K562 (cell line): ENCODE results near the gene CTSF. TPM values are rescaled to one million over a fixed set of nuclear protein-coding genes. Genes with fewer than 3 reads are reported as not detected.

Experiments used
- BCL6 ChIP-seq: fragments of 250-450 bp; sonication (Bioruptor Pico); IDR thresholded peaks from 2 replicates; pipeline ENCODE4 v1.4.0; 2020
- CBX1 ChIP-seq: sonication (generic); IDR thresholded peaks from 2 replicates; pipeline ENCODE4 v1.6.1; 2016; ENCODE audit warnings: antibody characterized with exemption, low read depth, mild to moderate bottlenecking
- EP300 ChIP-seq: IDR thresholded peaks from 2 replicates; pipeline ENCODE4 v1.6.1; 2012; ENCODE audit warnings: low read length, improper control_type of control experiment
- ESRRA ChIP-seq: fragments of 450-650 bp; IDR thresholded peaks from 2 replicates; pipeline ENCODE4 v1.6.1; 2014; ENCODE audit warnings: low read depth, mild to moderate bottlenecking, moderate library complexity, borderline replicate concordance
- GABPB1 ChIP-seq: sonication (generic); formaldehyde crosslinking; IDR thresholded peaks from 2 replicates; pipeline ENCODE4 v1.8.0; 2022; ENCODE audit warnings: mild to moderate bottlenecking, missing genetic modification reagents
- LARP7 ChIP-seq: fragments of 450-650 bp; IDR thresholded peaks from 2 replicates; pipeline ENCODE4 v1.6.1; 2016
- MEF2D ChIP-seq: conservative IDR thresholded peaks from 2 replicates; pipeline ENCODE4 v1.6.1; 2016; ENCODE audit warnings: low read depth, missing genetic modification characterization, missing compliant biosample characterization
- NFE2 ChIP-seq: IDR thresholded peaks from 2 replicates; pipeline ENCODE4 v1.6.1; 2014; ENCODE audit warnings: antibody characterized with exemption, low read depth
- POLR2AphosphoS5 ChIP-seq: IDR thresholded peaks from 2 replicates; pipeline ENCODE4 v1.6.1; 2011; ENCODE audit warnings: mild to moderate bottlenecking, low read depth, low read length, moderate library complexity; ENCODE audit not compliant: control insufficient read depth, insufficient read depth
- RBM17 ChIP-seq: fragments of 200-400 bp; formaldehyde crosslinking; IDR thresholded peaks from 2 replicates; pipeline ENCODE4 v1.6.1; 2017; ENCODE audit warnings: low read depth, mild to moderate bottlenecking, low read length, borderline replicate concordance
- SPI1 ChIP-seq: IDR thresholded peaks from 2 replicates; pipeline ENCODE4 v1.6.1; 2011; ENCODE audit warnings: low read depth, low read length, control low read depth, borderline replicate concordance
- ZNF121 ChIP-seq: sonication (generic); formaldehyde crosslinking; conservative IDR thresholded peaks from 2 replicates; pipeline ENCODE4 v1.8.0; 2022; ENCODE audit warnings: missing genetic modification reagents
- ZNF165 ChIP-seq: fragments of 250-450 bp; sonication (Bioruptor Pico); IDR thresholded peaks from 2 replicates; pipeline ENCODE4 v1.4.0; 2020; ENCODE audit warnings: borderline replicate concordance
- ZNF197 ChIP-seq: fragments of 200-800 bp; sonication (Bioruptor generic); IDR thresholded peaks from 2 replicates; pipeline ENCODE4 v1.6.1; 2016; ENCODE audit warnings: low read depth, missing genetic modification characterization, missing compliant biosample characterization
- ZNF384 ChIP-seq: IDR thresholded peaks from 2 replicates; pipeline ENCODE4 v1.6.1; 2012; ENCODE audit warnings: low read depth, low read length, improper control_type of control experiment
- ZNF644 ChIP-seq: fragments of 200-800 bp; sonication (Bioruptor generic); IDR thresholded peaks from 2 replicates; pipeline ENCODE4 v1.6.1; 2016; ENCODE audit warnings: low read depth, missing genetic modification characterization, missing compliant biosample characterization
- polyA plus RNA-seq, 8 experiments: library from polyadenylated mRNA; depleted of rRNA in 4 of 8; stranded (reverse) in 5 of 8; unstranded in 3 of 8; fragments of >200 nt; fragmentation: Nextera tagmentation in 2 of 8; fragmentation: Illumina TruSeq in 1 of 8; extraction: Ambion mirVana in 2 of 8; extraction: Trizol in 1 of 8; gene quantifications; 2 replicates each; pipeline versions ENCODE4 v1.2.1 to v1.2.3, GENCODE V29; 2011 to 2014; ENCODE audit warnings: inconsistent platforms in 1 of 8, missing spikeins in 1 of 8
- total RNA-seq, 7 experiments: library from RNA; depleted of rRNA in 6 of 7; stranded (reverse); fragments of >200 nt in 6 of 7; fragmentation: Illumina TruSeq in 2 of 7; extraction: Trizol in 2 of 7; gene quantifications; 2 replicates each; pipeline versions ENCODE4 v1.2.1 to v1.2.3, GENCODE V29; 2011 to 2021; ENCODE audit warnings: low replicate concordance in 1 of 7
- TF ChIP-seq, protein P1 (sequence below): fragments of 450-650 bp; IDR thresholded peaks from 2 replicates; pipeline ENCODE4 v1.6.1; 2016; ENCODE audit warnings: borderline replicate concordance
- TF ChIP-seq, protein P2 (sequence below): fragments of 450-650 bp; IDR thresholded peaks from 2 replicates; pipeline ENCODE4 v1.6.1; 2017; ENCODE audit warnings: mild to moderate bottlenecking, moderate library complexity
- TF ChIP-seq, protein P3 (sequence below), 2 experiments: fragments of 450-650 bp in 1 of 2; sonication (generic) in 1 of 2; formaldehyde crosslinking; conservative IDR thresholded peaks; 2 replicates each; pipeline versions ENCODE4 v1.4.0 to v1.8.1; 2020 to 2022; ENCODE audit warnings: mild to moderate bottlenecking in 1 of 2, missing genetic modification reagents in 1 of 2
- TF ChIP-seq, protein P4 (sequence below): sonication (generic); formaldehyde crosslinking; IDR thresholded peaks from 2 replicates; pipeline ENCODE4 v1.8.0; 2022; ENCODE audit warnings: mild to moderate bottlenecking, missing genetic modification reagents

The CTSF gene
- total and polyA plus RNA-seq, 9 of the 15 experiments (the other 6 are each of a cell fraction or from before 2014, with no cell fraction given): 0.41 to 10.5 (median 3.8) TPM

DNA sequence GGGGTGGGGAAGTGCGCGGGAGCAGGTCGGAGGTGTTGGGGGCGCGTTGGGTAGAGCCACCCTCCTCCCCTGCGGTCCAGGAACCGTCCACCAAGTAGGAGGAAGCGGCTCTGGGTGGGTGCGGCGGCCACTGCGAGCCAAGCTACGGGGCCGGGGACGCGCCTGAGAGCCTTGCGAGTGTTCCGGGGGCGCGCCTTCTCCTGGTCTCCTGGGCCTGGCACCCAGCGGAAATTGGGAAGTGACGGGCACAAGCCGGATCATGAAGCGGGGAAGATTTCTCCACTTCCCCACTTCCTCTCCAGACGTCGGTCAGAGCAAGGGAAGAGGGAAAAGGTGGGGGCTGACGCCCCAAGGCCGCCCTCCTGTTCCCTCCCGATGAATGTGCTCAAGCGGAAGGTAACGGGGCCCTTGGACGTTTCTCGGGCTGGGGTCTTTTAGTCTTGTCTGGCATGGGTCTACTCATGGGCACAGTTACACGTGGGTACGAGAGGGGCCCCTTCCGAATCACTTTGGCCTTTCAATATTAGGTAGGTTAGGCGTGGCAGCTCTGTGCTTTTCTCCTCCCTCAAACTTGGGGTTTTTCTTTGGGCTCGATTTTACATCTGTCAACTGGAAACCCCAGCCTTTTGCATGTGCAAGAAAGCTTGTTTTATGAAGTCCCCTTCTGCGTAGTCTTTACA is 48.9 kb upstream of the CTSF start (continued):
- TF ChIP-seq LARP7: peak; percentile 54; the same call in 1 of the 2 replicates
- TF ChIP-seq ESRRA: no peak
- no peak for TF ChIP-seq ZNF165 (CRISPR knock-in tag)
- peak; percentile 53 for TF ChIP-seq ZNF644
- TF ChIP-seq SPI1: peak; percentile 75
- TF ChIP-seq, protein P1, sequence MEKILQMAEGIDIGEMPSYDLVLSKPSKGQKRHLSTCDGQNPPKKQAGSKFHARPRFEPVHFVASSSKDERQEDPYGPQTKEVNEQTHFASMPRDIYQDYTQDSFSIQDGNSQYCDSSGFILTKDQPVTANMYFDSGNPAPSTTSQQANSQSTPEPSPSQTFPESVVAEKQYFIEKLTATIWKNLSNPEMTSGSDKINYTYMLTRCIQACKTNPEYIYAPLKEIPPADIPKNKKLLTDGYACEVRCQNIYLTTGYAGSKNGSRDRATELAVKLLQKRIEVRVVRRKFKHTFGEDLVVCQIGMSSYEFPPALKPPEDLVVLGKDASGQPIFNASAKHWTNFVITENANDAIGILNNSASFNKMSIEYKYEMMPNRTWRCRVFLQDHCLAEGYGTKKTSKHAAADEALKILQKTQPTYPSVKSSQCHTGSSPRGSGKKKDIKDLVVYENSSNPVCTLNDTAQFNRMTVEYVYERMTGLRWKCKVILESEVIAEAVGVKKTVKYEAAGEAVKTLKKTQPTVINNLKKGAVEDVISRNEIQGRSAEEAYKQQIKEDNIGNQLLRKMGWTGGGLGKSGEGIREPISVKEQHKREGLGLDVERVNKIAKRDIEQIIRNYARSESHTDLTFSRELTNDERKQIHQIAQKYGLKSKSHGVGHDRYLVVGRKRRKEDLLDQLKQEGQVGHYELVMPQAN: peak; percentile 8; the same call in 1 of the 2 replicates
- no peak for TF ChIP-seq BCL6 (CRISPR knock-in tag)
- TF ChIP-seq, protein P2, sequence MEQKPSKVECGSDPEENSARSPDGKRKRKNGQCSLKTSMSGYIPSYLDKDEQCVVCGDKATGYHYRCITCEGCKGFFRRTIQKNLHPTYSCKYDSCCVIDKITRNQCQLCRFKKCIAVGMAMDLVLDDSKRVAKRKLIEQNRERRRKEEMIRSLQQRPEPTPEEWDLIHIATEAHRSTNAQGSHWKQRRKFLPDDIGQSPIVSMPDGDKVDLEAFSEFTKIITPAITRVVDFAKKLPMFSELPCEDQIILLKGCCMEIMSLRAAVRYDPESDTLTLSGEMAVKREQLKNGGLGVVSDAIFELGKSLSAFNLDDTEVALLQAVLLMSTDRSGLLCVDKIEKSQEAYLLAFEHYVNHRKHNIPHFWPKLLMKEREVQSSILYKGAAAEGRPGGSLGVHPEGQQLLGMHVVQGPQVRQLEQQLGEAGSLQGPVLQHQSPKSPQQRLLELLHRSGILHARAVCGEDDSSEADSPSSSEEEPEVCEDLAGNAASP: no peak
- TF ChIP-seq, protein P3, sequence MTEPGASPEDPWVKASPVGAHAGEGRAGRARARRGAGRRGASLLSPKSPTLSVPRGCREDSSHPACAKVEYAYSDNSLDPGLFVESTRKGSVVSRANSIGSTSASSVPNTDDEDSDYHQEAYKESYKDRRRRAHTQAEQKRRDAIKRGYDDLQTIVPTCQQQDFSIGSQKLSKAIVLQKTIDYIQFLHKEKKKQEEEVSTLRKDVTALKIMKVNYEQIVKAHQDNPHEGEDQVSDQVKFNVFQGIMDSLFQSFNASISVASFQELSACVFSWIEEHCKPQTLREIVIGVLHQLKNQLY (CRISPR knock-in tag; conservative IDR thresholded peaks at IDR 0.05): peak in 1 of 2 experiments; percentile 22; a peak in 1 of 4 replicates
- TF ChIP-seq RBM17: no peak
- no peak for TF ChIP-seq NFE2
- no peak for TF ChIP-seq ZNF384
- TF ChIP-seq GABPB1 (CRISPR knock-in tag): peak; percentile 19; the same call in 1 of the 2 replicates
- TF ChIP-seq, protein P4, sequence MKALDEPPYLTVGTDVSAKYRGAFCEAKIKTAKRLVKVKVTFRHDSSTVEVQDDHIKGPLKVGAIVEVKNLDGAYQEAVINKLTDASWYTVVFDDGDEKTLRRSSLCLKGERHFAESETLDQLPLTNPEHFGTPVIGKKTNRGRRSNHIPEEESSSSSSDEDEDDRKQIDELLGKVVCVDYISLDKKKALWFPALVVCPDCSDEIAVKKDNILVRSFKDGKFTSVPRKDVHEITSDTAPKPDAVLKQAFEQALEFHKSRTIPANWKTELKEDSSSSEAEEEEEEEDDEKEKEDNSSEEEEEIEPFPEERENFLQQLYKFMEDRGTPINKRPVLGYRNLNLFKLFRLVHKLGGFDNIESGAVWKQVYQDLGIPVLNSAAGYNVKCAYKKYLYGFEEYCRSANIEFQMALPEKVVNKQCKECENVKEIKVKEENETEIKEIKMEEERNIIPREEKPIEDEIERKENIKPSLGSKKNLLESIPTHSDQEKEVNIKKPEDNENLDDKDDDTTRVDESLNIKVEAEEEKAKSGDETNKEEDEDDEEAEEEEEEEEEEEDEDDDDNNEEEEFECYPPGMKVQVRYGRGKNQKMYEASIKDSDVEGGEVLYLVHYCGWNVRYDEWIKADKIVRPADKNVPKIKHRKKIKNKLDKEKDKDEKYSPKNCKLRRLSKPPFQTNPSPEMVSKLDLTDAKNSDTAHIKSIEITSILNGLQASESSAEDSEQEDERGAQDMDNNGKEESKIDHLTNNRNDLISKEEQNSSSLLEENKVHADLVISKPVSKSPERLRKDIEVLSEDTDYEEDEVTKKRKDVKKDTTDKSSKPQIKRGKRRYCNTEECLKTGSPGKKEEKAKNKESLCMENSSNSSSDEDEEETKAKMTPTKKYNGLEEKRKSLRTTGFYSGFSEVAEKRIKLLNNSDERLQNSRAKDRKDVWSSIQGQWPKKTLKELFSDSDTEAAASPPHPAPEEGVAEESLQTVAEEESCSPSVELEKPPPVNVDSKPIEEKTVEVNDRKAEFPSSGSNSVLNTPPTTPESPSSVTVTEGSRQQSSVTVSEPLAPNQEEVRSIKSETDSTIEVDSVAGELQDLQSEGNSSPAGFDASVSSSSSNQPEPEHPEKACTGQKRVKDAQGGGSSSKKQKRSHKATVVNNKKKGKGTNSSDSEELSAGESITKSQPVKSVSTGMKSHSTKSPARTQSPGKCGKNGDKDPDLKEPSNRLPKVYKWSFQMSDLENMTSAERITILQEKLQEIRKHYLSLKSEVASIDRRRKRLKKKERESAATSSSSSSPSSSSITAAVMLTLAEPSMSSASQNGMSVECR (CRISPR knock-in tag): peak; percentile 72; the same call in 1 of the 2 replicates
- TF ChIP-seq ZNF121 (CRISPR knock-in tag): no peak
- 0 out of 2 replicates have a peak, but pooled peaks have one; percentile 3 for TF ChIP-seq ZNF197
- TF ChIP-seq POLR2AphosphoS5: 0 out of 2 replicates have a peak, but pooled peaks have one; percentile 34
- TF ChIP-seq MEF2D: no peak
- 0 out of 2 replicates have a peak, but pooled peaks have one; percentile 2 for TF ChIP-seq CBX1
- no peak for TF ChIP-seq EP300
